Hematopoietic multipotent progenitor cell treated with erythropoietin and hydrocortisone succinate and interleukin-3 and kit ligand, for 15 days (in vitro differentiated cells): Measurements from ENCODE around the gene AMBP.
"Not testable (repeated sequence)": the region's sequence is repeated elsewhere in the genome, so short reads cannot be mapped to it uniquely, and the experiment has no call there.

ENCODE experiments used
- DNase-seq: peaks from one replicate; pipeline ENCODE4 v3.0.0-alpha.2; 2015; ENCODE audit warnings: low spot score

AMBP gene

GRCh38 chr9:114050646-114051045 lies 27.5 kb downstream of the AMBP start:
- DNase-seq, result no peak

DNA sequence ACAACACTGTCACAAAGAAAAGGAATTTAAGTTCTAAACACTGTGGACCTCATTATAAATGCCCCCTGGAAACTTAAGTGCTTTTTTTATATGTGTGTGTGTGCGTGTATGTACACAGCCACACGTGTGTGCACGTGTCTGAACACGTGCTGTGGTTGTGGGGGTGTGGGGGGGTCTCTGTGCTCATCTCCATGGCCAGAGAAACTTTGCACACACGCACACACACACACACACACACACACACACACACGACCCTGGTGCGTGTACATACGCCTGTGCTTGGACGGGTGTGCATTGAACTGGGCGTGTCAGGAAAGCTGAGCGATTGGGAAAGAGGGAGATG lies 27.9 kb downstream of the AMBP start:
- no peak for DNase-seq

GRCh38 chr9:114049441-114050225 lies 28.5 kb downstream of the AMBP start:
- no peak for DNase-seq

- no peak for DNase-seq
Observed at GRCh38 chr9:114048533-114049415, 29.3 kb downstream of the AMBP start.

DNA sequence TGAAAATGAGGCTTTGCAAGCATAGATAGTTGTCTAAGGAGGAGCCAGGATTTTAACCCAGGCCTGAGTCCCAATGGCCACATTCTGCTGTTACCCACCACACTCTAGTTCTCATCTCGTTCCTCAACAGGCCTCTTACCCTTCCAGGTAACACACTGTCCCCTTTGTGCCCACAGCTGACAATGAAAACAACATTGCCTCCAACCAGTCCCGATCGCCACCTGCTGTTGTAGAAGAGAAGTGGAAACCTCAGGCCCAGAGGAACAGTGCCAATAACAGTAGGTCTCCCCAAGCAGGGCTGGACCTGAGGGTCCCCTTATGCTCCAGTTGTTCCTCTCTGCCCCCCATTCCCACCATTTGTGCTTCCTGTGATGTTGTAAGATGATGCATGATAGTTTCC lies 30.4 kb downstream of the AMBP start:
- DNase-seq, result no peak

- DNase-seq, result no peak
Observed at GRCh38 chr9:114046875-114047274, 31.2 kb downstream of the AMBP start.

DNA sequence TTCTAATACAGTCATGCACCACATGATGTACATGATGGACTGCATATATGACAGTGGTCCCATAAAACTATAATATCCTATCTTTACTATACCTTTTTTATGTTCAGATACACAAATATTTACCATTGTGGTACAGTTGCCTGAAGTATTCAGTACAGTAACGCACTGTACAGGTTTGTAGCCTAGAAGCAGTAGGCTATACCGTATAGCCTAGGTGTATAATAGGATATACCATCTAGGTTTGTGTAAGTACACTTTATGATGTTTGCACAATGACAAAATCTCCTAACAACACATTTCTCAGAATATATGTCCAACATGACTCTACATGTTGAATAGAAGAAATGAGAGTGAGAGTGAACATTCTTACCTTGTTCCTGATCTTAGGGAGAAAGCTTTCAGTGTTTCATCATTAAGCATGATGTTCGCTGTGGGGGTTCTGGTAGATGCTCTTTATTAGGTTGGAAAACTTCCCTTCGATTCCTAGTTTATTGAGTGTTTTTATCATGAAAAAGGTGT lies 31.8 kb downstream of the AMBP start:
- DNase-seq, result no peak

GRCh38 chr9:114043660-114044059 lies 34.4 kb downstream of the AMBP start:
- not testable (repeated sequence) for DNase-seq

GRCh38 chr9:114039484-114039883 lies 38.6 kb downstream of the AMBP start:
- no peak for DNase-seq

GRCh38 chr9:114038724-114039313 lies 39.3 kb downstream of the AMBP start:
- no peak for DNase-seq

- DNase-seq, result no peak
Observed at GRCh38 chr9:114037961-114038723, 40.0 kb downstream of the AMBP start.

DNA sequence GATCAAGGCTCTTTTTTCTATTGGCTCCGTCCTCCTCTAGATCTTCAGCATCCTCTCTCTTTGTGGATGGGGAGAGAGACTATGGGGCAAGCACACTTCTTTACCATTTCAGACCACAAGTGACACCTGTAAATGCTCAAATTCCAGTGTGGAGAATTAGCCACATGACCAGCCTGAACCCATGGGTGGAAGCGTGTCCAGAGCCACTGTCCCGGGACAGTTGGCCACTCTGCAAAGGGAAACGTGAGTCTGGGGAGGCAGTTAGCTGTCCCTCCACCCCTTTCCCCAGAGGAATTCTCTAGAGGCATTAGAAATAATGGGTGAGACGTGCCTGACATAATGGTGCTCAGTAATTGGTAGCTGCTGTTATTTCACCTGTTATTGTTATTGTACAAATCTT lies 40.9 kb downstream of the AMBP start:
- DNase-seq, result no peak

GRCh38 chr9:114035845-114036801 lies 42.0 kb downstream of the AMBP start:
- no peak for DNase-seq

DNA sequence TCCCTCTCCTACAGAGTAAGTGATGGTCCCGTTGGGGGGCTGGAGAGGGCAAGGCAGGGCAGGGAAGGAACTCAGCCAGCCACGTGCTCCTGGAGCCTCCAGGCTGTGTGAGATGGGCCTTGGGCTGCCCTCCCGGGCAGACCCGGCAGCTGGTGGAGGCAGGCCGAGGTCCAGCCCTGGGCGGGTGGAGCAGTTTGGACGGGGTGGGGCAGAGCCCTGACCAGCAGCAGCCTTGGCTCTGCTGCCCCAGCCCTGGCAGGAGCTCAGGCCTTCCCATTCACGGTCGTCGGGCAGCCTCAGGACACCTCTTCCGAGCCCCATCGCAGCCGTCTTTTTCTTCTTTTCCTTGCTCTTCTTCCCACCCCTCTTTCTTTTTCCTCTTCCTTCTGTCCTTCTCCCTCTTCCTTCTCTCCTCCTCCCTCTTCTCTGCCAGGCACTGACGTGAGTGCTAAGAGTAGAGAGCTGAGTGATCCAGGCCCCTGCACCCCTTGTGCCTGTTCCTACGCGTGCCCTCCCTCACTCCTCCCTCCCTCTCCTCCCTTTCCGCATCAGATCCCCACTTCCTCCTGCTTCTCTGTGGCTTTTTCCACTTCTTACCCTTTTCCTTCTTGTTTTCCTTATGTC lies 42.8 kb downstream of the AMBP start:
- no peak for DNase-seq

DNA sequence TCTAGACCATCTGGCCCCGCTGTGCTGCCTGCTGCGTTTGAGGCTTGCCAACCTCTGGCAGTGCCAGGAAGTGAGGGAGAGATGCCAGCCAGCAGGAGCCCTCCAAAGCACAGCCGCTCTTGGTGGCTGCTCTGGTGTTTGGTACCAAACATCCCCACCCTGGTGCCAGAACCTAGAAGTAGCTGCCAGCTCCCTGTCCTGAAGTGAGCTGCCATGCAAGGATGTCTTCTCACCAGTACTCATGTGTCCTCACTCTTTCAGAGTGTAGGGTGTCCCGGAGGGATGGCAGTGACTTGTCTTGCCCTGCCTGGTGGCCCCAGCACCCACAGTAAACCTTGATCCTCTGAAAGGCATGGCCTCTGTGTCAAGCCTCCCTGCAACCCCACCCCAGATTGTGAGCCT lies 43.4 kb downstream of the AMBP start:
- no peak for DNase-seq

- no peak for DNase-seq
Observed at GRCh38 chr9:114034196-114034595, 43.9 kb downstream of the AMBP start.

DNA sequence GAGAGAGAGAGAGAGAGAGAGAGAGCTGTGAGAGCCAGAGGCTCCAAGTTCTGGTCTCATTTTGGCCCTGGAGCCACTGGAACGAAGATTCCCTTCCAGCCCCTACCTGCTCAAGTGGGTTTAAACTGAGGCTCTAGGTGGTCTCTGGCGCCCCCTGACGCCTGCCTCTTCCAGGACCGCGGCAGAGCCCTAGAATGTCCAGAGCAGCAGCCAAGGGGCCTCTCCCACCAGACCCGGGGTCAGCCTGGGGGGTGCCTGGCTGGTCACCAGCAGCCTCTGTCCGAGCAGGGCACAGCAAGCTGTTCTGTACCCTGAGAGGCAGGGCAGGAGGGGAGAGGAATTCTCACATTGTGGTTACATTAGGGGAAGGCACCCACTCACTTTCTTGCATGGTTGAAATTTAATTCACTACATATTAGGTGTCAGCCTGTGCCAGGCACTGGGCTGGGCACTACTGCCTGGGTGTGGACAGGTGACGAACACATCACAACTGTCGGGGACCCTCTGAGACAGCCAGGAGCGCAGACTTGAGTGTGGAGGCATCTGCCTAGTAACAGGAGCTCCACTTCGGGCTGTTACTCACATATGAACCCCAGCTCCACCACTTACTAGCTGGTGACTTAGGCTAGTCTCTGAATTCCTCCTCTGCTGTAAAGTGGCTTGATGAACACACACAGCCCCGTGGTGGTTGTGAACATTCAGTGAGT lies 44.5 kb downstream of the AMBP start:
- DNase-seq, result no peak

DNA sequence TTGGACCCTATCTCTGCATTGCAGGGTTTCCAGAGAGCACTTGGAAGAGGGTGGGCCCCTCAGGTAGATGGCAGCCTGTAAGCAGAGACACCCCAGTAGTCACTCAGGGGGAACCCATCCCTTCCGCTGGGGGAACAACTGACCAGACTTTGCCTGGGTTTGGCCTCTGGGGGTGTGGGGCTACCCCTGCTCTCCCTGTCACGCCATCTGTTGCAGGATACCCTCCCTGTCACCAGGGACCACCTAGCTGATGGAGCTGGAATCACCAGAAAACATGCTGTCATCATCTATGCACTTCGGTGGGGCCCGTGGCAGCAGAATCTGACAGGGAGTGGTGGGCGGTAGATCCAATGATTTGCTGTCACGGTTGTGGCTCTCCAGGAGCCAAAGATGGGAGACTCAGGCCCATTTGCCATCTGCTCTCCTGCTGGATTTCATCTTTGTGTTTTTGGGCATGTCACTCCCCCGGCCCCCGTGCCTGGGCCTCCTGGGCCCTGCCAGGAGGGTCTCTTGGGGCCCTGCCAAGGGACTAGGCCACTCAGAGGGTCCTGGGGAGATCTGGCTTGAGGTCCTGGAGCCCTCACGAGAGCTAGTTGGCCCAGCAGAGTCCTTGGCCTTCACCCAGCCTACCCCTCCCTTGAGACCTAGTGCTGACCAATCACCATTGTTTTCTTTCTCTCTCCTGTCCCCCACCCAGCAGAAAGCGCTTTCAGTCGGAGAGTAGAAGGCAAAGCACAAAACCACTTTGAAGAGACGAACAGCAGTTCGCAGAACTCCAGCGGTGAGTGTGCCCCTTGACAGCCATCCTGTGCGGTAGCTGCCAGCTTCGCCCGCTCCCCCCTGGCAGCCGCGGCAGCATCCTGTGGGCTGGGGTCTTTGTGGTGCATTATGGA lies 45.9 kb downstream of the AMBP start:
- no peak for DNase-seq
